RWPE2 (cell line): ENCODE results near the gene PDXP.

ENCODE experiments used
- ATAC-seq: fragments of 200-7000 bp; cut with Tn5 transposase; 3 replicates; pipeline ENCODE4 v1.9.1; 2021; ENCODE audit warnings: low read depth
- DNase-seq: peaks from one replicate; pipeline ENCODE4 v3.0.0-alpha.2; 2020; ENCODE audit warnings: low spot score
- H3K27ac ChIP-seq: fragments of 450-650 bp; 2 replicates; pipeline ENCODE4 v1.5.1; 2017; ENCODE audit warnings: mild to moderate bottlenecking; ENCODE audit not compliant: poor library complexity, severe bottlenecking
- H3K27me3 ChIP-seq: fragments of 250-450 bp; sonication (Bioruptor Pico); 2 replicates; pipeline ENCODE4 v1.5.1; 2021; ENCODE audit warnings: mild to moderate bottlenecking, moderate library complexity; ENCODE audit not compliant: insufficient read depth, poor library complexity, severe bottlenecking
- H3K36me3 ChIP-seq: fragments of 250-450 bp; sonication (Bioruptor Pico); 2 replicates; pipeline ENCODE4 v1.5.1; 2020; ENCODE audit warnings: low read depth, mild to moderate bottlenecking, moderate library complexity
- H3K4me1 ChIP-seq: fragments of 250-450 bp; sonication (Bioruptor Pico); 2 replicates; pipeline ENCODE4 v1.5.1; 2021; ENCODE audit warnings: mild to moderate bottlenecking, moderate library complexity; ENCODE audit not compliant: insufficient read depth, poor library complexity, severe bottlenecking
- H3K4me3 ChIP-seq: fragments of 250-450 bp; sonication (Bioruptor Pico); 2 replicates; pipeline ENCODE4 v1.5.1; 2021; ENCODE audit warnings: mild to moderate bottlenecking, moderate library complexity; ENCODE audit not compliant: severe bottlenecking
- H3K9me3 ChIP-seq: fragments of 250-450 bp; sonication (Bioruptor Pico); 2 replicates; pipeline ENCODE4 v1.5.1; 2021; ENCODE audit warnings: mild to moderate bottlenecking, moderate library complexity; ENCODE audit not compliant: severe bottlenecking
- CTCF ChIP-seq: fragments of 450-650 bp; IDR thresholded peaks from one replicate; pipeline ENCODE4 v1.5.1; 2017; ENCODE audit warnings: mild to moderate bottlenecking, moderate library complexity; ENCODE audit not compliant: poor library complexity, severe bottlenecking

Gene PDXP

GRCh38 chr22:37681001-37681424 is 22.5 kb downstream of the PDXP start:
- peak overlapping the region; percentile 93 for H3K27ac ChIP-seq
- no peak for ATAC-seq

GRCh38 chr22:37681556-37682049 is 23.1 kb downstream of the PDXP start:
- H3K4me1 ChIP-seq, result peaks cover 16% of the 10 kb centered on the region
- H3K36me3 ChIP-seq, result peaks cover 30% of the 10 kb centered on the region
- DNase-seq, result no peak
- no peak overlapping the region for H3K4me3 ChIP-seq
- H3K27ac ChIP-seq, result peak overlapping the region; percentile 93
- peak; percentile 63 for ATAC-seq
- no peaks in the 10 kb centered on the region for H3K9me3 ChIP-seq
- peak; percentile 92 for TF ChIP-seq CTCF
- no peaks in the 10 kb centered on the region for H3K27me3 ChIP-seq

More at GRCh38 chr22:37681001-37681424, 22.5 kb downstream of the PDXP start:
- TF ChIP-seq CTCF, result no peak
- Histone ChIP-seq H3K27me3 (no peaks in the 10 kb centered on the region), H3K9me3 (no peaks in the 10 kb centered on the region), H3K4me1 (peaks cover 16% of the 10 kb centered on the region), H3K36me3 (peaks cover 34% of the 10 kb centered on the region), H3K4me3 (no peak overlapping the region)
- no peak for DNase-seq

DNA sequence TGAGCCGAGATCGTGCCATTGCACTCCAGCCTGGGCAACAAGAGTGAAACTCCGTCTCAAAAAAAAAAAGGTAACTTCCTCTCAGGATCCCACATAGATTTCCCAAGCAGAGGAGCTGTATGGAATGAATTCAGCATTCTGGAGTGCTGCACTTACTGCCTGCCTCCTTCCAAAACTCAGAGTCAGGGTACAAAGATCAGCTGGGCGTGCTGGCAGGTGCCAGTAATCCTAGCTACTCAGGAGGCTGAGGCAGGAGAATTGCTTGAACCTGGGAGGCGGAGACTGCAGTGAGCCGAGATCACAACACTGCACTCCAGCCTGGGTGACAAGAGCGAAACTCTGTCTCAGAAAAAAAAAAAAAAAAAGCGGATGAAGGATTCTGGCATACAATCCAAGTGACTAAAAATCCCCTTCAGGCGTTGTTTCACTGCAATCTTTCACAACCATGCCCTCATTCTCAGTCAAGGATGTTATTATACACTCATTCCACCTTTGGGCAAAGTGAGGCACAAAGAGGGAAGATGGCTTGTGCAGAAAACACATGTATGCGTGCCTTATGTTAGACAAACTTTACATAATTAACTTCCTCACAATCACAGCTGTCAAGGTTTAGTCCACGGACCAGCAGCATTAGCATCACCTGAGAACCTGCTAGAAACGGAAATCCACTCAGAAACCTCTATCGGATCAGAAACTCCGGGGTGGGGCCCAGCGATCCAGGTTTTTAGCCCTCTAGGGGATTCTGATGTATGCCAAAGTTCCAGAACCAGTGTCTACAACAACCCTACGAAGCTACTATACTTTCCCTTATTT is 26.5 kb downstream of the PDXP start:
- no peak for TF ChIP-seq CTCF
- H3K27ac ChIP-seq, result no peak overlapping the region
- peaks cover 20% of the 10 kb centered on the region for H3K4me1 ChIP-seq
- no peak overlapping the region for H3K4me3 ChIP-seq
- peaks cover 17% of the 10 kb centered on the region for H3K36me3 ChIP-seq
- no peak for ATAC-seq
- DNase-seq, result no peak
- no peaks in the 10 kb centered on the region for H3K9me3 ChIP-seq
- no peaks in the 10 kb centered on the region for H3K27me3 ChIP-seq

DNA sequence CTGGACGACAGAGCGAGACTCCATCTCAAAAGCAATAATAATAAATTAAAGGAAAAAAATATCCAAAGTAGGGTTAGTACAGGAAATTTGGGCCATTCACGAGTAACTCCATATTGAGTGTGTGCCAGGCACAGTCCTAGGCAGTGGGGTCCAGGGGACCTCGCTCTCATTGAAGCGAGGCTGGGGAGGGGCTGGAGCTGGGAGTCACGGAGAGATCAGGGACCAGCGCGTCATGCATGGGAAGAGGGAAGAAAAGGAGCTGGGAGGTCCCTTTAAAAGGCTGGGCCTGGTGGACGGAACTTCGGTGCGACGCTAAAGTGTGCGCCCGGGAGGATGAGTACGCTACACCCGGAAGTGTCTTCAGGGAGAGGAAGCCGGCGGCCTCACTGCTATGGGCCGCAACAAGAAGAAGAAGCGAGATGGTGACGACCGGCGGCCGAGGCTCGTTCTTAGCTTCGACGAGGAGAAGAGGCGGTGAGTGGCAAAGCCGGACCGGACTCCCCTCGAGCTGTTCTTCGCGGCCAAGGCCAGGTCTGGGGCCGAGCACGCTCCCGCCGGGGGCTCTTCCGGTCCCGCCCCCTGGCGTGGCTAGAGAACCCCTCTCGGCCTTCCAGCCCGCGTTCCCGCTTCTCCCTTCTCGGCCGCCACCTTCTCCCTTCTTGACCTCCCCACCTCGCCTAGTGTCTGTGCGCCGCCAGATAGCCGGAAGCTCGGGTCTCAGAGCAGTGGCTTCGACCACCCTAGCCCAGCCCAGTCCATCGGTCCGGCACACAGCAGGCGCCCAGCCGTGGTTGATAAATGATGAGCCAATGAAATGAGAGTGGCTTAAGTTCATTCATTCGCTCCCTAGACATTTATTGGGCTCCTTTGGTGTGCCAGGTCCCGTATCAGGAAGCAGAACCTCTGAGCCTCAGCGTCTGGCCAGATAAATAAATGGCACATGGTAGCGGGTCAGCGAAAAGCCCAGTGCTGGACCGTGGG is 27.8 kb downstream of the PDXP start, which contains the start of gene NOL12:
NOL12 (plus strand) TSS at position 342 of the 981 bp plus-strand sequence; CDS start at position 392, 50 bp downstream.
- Histone ChIP-seq H3K4me1 (peaks cover 27% of the 10 kb centered on the region), H3K36me3 (peaks cover 25% of the 10 kb centered on the region), H3K27me3 (no peaks in the 10 kb centered on the region), H3K9me3 (no peaks in the 10 kb centered on the region), H3K27ac (peak within 1 kb of the TSS; percentile 64), H3K4me3 (peak within 1 kb of the TSS; percentile 87)
- TF ChIP-seq CTCF, result no peak
- peak; percentile 59 for ATAC-seq
- DNase-seq, result no peak
